ENCODE results near the gene DBF4B.

The DBF4B gene

DNA sequence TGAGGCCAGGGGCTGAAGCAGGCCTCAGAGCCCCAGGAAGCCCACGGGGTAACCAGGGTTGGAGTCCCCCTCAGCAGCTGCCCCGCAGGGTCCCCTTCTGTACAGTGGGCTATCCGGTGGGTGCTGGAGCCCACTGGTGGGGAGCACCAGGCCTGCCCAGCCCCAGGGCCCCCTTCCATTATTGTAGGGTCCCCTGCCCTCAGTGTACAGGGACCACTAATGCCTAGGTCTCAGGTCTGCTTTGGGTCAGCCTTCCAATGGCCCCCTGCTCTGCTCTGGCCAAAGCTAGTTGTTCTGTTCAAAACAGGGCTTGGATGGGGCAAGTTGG, 51.4 kb downstream of the DBF4B start:
- DNase-seq (ENCODE audit: low read depth in 3 of 3): no peak

GRCh38 chr17:44760474-44761308, 52.2 kb downstream of the DBF4B start:
- DNase-seq (ENCODE audit: low read depth in 3 of 3): no peak

- DNase-seq (ENCODE audit: low read depth in 3 of 3): no peak
Measured at GRCh38 chr17:44761932-44762810, 53.7 kb downstream of the DBF4B start.

GRCh38 chr17:44763170-44763569, 54.7 kb downstream of the DBF4B start:
- DNase-seq (ENCODE audit: low read depth in 3 of 3): no peak

GRCh38 chr17:44765965-44766364, 57.5 kb downstream of the DBF4B start:
- no peak for DNase-seq (ENCODE audit: low read depth in 3 of 3)

DNA sequence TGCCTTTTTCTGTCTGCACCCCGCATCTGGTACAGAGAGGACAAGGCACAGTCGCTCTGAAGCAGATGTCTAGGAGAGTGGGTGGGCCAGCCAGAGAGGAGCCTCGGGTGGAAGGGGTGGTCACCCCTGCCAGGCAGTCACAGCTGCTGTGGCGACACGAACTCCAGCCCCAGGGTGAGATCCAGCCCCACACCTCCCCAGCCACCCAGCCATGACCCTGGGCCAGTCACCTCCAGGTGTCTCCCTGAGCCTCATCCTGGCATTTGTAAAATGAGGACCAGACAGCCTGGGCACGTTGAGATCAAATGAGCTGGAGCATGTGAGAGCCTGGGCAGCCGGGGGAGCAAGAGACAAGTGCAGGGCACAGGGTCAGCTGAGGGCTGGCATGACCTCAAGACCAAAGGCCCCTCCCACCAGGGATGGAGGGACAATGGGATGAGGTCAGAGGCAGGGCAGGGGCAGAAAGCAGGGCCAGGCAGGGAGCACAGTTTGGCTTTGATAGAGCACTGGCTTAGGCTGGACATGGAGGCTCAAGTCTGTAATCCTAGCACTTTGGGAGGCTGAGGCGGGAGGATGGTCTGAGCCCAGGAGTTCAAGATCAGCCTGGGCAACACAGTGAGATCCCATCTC, 58.1 kb downstream of the DBF4B start:
- no peak for DNase-seq (ENCODE audit: low read depth in 3 of 3)

- no peak for DNase-seq (ENCODE audit: low read depth in 3 of 3)
Measured at GRCh38 chr17:44767493-44767892, 59.0 kb downstream of the DBF4B start.

DNA sequence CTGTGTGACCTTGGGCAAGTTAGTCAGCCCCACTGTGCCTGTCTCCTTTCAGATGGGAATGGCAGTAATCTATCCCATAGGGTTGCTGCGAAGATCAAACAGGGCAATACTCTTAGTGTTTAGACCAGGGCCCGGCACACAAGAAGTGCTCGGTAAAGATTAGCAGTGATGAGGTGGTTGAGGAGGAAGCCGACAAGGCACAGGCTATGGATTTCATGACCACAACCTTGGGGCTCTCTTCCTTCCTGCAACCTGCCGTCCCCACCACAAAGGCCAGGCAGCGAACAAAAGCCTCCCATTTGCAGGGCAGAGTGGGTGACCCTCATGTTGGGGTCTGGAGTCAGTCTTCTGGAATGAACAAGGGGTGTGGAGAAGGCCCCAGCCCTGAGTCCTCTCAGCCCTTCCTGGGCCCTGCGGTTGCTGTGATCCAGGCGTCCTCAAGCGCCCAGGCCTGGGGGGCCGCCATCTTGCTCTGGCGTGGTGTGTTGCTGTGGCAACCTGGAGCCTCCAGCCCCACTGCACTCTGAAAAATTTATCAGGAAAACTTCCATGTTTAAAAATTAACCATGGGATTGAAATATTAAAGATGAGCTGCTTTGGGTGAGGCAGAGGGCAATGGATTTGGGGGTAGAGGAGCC, 60.2 kb downstream of the DBF4B start:
- DNase-seq (ENCODE audit: low read depth in 3 of 3): no peak

- DNase-seq (ENCODE audit: low read depth in 3 of 3): no peak
Measured at GRCh38 chr17:44769230-44769629, 60.8 kb downstream of the DBF4B start.

DNA sequence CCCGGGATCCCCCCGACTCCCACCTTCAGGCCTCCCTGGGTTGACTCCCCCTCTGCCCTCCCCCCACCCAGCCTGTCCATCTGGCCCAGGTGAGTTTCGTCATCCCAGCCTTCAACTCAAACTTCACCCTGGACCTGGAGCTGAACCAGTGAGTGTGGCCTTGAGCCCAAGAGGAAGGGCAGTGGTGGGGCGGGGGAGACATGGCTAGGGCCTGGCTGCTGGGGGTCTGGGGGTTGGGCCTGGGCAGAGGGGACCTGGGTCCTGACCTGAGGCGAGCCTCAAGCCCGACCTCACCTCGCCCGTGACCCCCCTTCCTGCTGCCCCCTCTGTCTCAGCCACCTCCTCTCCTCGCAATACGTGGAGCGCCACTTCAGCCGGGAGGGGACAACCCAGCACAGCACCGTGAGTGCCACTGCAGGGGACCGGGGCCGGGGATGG, 61.2 kb downstream of the DBF4B start:
- DNase-seq (ENCODE audit: low read depth in 3 of 3): no peak

DNA sequence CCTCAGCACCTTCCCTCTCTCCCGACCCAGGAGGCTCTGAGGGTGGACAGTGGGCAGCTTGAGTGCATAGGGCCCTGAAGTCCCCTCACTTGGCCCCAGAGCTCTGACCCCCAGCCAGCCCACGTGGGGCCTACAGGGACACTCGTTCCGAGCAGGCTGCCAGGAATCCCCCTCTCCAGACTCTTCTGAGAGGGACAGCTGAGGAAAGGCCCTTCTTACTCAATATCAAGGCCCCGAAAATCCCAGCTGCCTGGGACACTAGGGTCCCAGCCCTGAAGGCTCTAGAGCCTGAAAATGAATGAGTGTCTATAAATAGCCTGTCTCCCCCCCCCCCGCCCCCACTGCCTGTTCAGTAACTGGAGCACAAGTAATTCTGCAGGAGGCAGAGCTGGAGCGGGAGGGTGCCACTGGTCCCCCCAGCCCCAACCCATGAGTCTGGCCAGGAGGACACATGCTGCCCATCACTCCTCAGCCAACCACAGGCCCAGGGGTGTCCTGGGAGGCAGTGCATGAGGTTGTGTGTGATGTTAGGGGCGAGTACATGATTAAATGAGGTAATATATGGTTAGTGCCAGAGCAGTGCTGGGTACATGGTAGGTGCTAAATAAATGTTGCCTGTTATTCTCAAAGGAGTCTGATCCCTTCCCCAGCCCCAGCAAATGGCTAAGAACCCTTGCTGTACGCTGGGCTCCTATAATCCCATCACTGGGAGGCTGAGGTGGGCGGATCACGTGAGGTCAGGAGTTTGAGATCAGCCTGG, 61.9 kb downstream of the DBF4B start:
- no peak for DNase-seq (ENCODE audit: low read depth in 3 of 3)

GRCh38 chr17:44772308-44773045, 64.0 kb downstream of the DBF4B start:
- no peak for DNase-seq (ENCODE audit: low read depth in 3 of 3)

GRCh38 chr17:44773140-44773539, 64.7 kb downstream of the DBF4B start:
- no peak for DNase-seq (ENCODE audit: low read depth in 3 of 3)

DNA sequence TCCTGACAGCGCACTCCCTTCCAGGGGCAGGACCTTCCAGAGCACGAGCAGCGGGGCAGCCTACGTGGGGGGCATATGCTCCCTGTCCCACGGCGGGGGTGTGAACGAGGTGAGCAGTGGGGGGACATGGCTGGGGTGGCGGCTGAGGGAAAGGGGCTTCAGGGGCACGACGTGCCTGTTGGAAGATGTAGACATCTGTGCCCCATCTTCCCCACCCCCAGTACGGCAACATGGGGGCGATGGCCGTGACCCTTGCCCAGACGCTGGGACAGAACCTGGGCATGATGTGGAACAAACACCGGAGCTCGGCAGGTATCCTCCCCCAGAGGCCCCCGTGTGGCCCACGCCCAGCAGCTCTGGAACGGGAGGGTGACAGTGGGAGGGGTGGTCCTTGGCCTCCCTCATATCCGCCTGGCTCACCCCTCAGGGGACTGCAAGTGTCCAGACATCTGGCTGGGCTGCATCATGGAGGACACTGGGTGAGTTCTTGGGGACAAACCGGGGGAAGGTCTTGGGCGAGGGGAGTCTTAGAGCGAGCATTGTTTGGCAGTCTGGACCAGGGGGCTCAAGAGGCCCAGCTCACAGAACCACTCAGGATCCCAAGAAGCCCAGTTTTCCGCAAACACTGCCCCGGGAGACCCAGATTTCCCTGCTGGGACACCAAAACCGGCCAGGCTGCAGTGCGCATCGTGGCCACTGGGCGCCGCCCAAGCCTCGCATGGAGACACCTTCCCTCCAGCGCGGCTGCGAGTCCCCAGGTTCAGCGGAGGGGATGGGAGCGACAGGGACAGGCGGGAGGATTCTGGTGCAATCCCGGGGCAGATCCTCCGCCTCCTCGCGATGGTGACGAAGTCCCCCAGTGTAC, 66.0 kb downstream of the DBF4B start:
- peak; percentile 65 to 85 (median 85) for DNase-seq (ENCODE audit: low read depth in 3 of 3)

GRCh38 chr17:44775136-44775837, 66.8 kb downstream of the DBF4B start:
- peak; percentile 93 to 97 (median 97) for DNase-seq (ENCODE audit: low read depth in 3 of 3)

- peak in 1 of 3 donors; percentile 16 for DNase-seq (ENCODE audit: low read depth in 3 of 3)
Measured at GRCh38 chr17:44775838-44776621, 67.6 kb downstream of the DBF4B start.

DNA sequence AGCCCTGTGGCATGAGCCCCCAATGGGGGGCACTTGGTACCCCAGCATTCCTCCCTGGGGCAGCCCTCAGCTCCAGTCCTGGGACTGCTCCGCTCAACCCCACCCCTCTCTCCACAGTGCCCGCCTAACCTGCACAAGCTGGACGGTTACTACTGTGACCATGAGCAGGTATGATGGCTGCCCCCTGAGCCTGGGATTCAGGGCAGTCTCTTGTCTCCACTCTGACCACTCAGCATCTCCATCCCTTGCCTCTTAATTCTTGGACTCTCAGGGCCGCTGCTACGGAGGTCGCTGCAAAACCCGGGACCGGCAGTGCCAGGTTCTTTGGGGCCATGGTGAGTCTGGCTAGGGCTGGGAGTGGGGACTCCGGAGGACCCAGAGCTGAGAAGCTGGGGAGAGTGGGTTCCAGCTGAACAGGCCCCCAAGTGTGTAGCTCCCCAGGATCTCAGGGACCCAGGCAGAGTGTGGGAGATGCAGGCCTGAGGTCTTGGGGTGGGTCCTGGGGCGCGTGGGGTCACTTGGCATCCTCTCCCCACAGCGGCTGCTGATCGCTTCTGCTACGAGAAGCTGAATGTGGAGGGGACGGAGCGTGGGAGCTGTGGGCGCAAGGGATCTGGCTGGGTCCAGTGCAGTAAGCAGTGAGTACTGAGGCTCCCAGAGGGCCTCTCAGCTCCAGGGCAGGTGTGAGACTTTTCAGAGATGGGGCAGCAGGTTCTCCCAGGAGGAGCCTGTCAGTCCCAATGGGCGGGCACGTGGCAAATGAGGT, 68.3 kb downstream of the DBF4B start:
- no peak for DNase-seq (ENCODE audit: low read depth in 3 of 3)
